Activated CD8-positive, alpha-beta memory T cell treated with anti-CD3 and anti-CD28 coated beads, Interleukin-2, amount 50 U/mL, for 24 hours (primary cell): Measurements from ENCODE around the gene TMEM215.
"Not testable (repeated sequence)": the region's sequence is repeated elsewhere in the genome, so short reads cannot be mapped to it uniquely, and the experiment has no call there.

ENCODE experiments used
- DNase-seq: peaks from one replicate; pipeline ENCODE4 v3.0.0-alpha.2; 2020; ENCODE audit errors: extremely low read depth

Gene TMEM215

GRCh38 chr9:32783168-32783891 is at the start of gene TMEM215:
TMEM215 (plus strand) TSS chr9:32783540; CDS start chr9:32784184, 644 bp downstream.
- no peak for DNase-seq

GRCh38 chr9:32735476-32735875 is 47.9 kb upstream of the TMEM215 start:
- no peak for DNase-seq

GRCh38 chr9:32737378-32737777 is 46.0 kb upstream of the TMEM215 start:
- no peak for DNase-seq

GRCh38 chr9:32738501-32739172 is 44.7 kb upstream of the TMEM215 start:
- DNase-seq: no peak

GRCh38 chr9:32741706-32742105 is 41.6 kb upstream of the TMEM215 start:
- no peak for DNase-seq

GRCh38 chr9:32742296-32742695 is 41.0 kb upstream of the TMEM215 start:
- no peak for DNase-seq

- no peak for DNase-seq
Observed at GRCh38 chr9:32748013-32748412, 35.3 kb upstream of the TMEM215 start.

GRCh38 chr9:32755730-32756129 is 27.6 kb upstream of the TMEM215 start:
- DNase-seq: no peak

GRCh38 chr9:32764139-32764538 is 19.2 kb upstream of the TMEM215 start:
- DNase-seq: no peak

GRCh38 chr9:32775283-32775682 is 8.1 kb upstream of the TMEM215 start:
- no peak for DNase-seq

- DNase-seq: no peak
Observed at GRCh38 chr9:32776201-32776600, 7.1 kb upstream of the TMEM215 start.

- DNase-seq: no peak
Observed at GRCh38 chr9:32782476-32783167, 718 bp upstream of the TMEM215 start.

- no peak for DNase-seq
Observed at GRCh38 chr9:32787816-32788215, 4.5 kb downstream of the TMEM215 start.

GRCh38 chr9:32796015-32796414 is 12.7 kb downstream of the TMEM215 start:
- not testable (repeated sequence) for DNase-seq

GRCh38 chr9:32801530-32801929 is 18.2 kb downstream of the TMEM215 start:
- no peak for DNase-seq

GRCh38 chr9:32807217-32807616 is 23.9 kb downstream of the TMEM215 start:
- no peak for DNase-seq

GRCh38 chr9:32811246-32811645 is 27.9 kb downstream of the TMEM215 start:
- DNase-seq: no peak

- DNase-seq: no peak
Observed at GRCh38 chr9:32820322-32820721, 37.0 kb downstream of the TMEM215 start.

GRCh38 chr9:32823101-32823500 is 39.8 kb downstream of the TMEM215 start:
- DNase-seq: no peak

GRCh38 chr9:32823551-32823950 is 40.2 kb downstream of the TMEM215 start:
- no peak for DNase-seq

- DNase-seq: no peak
Observed at GRCh38 chr9:32825203-32825602, 41.9 kb downstream of the TMEM215 start.

GRCh38 chr9:32828861-32829260 is 45.5 kb downstream of the TMEM215 start:
- no peak for DNase-seq

GRCh38 chr9:32832346-32832745 is 49.0 kb downstream of the TMEM215 start:
- no peak for DNase-seq
